ENCODE measurements around the gene MOSPD3.
"Not testable (repeated sequence)": the region's sequence is repeated elsewhere in the genome, so short reads cannot be mapped to it uniquely, and the experiment has no call there.

GRCh38 chr7:100564405-100564804, 47.9 kb upstream of the MOSPD3 start:
- TF ChIP-seq CTCF, POLR2AphosphoS5, POLR2A, EP300 (IDR thresholded peaks at IDR 0.05): not testable (repeated sequence)
